K562 (cell line): ENCODE results near the gene MPPED2. TPM values are rescaled to one million over a fixed set of nuclear protein-coding genes. Genes with fewer than 3 reads are reported as not detected.

Source experiments
- ATAC-seq: fragments of 200-7000 bp; cut with Tn5 transposase; 3 replicates; pipeline ENCODE4 v1.9.1; 2020; ENCODE audit warnings: moderate library complexity
- BruUV-seq: library from RNA; stranded (reverse); fragments of 400-500 nt; replicated peaks from 2 replicates; lab custom pipeline; 2021; lab: Mats Ljungman, UMichigan
- CTCF ChIA-PET: fragments of 300-600 bp; formaldehyde crosslinking; extraction: SDS; loops from one replicate; lab custom pipeline; 2021; ENCODE audit warnings: low intra/inter-chr PET ratio; lab: Yijun Ruan, JAX
- POLR2A ChIA-PET: fragments of 300-600, 350-650 bp; sonication (Branson Sonifier 250); formaldehyde crosslinking; extraction: SDS; loops from one replicate; lab custom pipeline; 2021; ENCODE audit warnings: antibody characterized with exemption, inconsistent platforms; lab: Yijun Ruan, JAX
- DNase-seq, 4 experiments: peaks; one replicate each; pipeline versions ENCODE4 v3.0.0 to v3.0.0-alpha.2; 2011 to 2018; ENCODE audit warnings: low spot score in 3 of 4, mixed read lengths in 3 of 4; ENCODE audit errors: extremely low read depth in 1 of 4
- FAIRE-seq: peaks from 2 replicates; lab custom pipeline; 2011; peaks lifted over from hg19 to GRCh38; lab: Jason Lieb, UNC
- H2AFZ ChIP-seq: 2 replicates; pipeline ENCODE4 v1.6.0; 2011; ENCODE audit warnings: low read depth, low read length, control low read depth, inconsistent platforms
- H3K27ac ChIP-seq: fragments of 200-600 bp; 3 replicates; pipeline ENCODE4 v1.8.0; 2011; ENCODE audit warnings: low read depth, mild to moderate bottlenecking, control low read depth, inconsistent platforms, low read length, moderate library complexity, mixed read lengths; ENCODE audit errors: extremely low read depth
- H3K27me3 ChIP-seq, 2 experiments: fragments of 300-600 bp in 1 of 2; 2 replicates in 1 of 2; 3 replicates in 1 of 2; pipeline versions ENCODE4 v1.6.0 to v1.8.0; 2011; ENCODE audit warnings: inconsistent platforms in 2 of 2, low read length in 2 of 2, mild to moderate bottlenecking in 1 of 2, mixed read lengths in 1 of 2, moderate library complexity in 1 of 2; ENCODE audit not compliant: control insufficient read depth in 2 of 2, insufficient read depth in 2 of 2
- H3K36me3 ChIP-seq: fragments of 300-600 bp; 3 replicates; pipeline ENCODE4 v1.8.0; 2011; ENCODE audit warnings: mild to moderate bottlenecking, low read length, inconsistent platforms; ENCODE audit not compliant: control insufficient read depth, insufficient read depth
- H3K4me1 ChIP-seq, 2 experiments: fragments of 200-600 bp in 1 of 2; replicated peaks in 1 of 2; 2 replicates in 1 of 2; 3 replicates in 1 of 2; pipeline versions ENCODE4 v1.5.1 to v1.8.0; 2011; ENCODE audit warnings: inconsistent platforms in 2 of 2, low read length in 2 of 2, mild to moderate bottlenecking in 1 of 2, mixed read lengths in 1 of 2, moderate library complexity in 1 of 2; ENCODE audit not compliant: control insufficient read depth in 2 of 2, insufficient read depth in 2 of 2
- H3K4me2 ChIP-seq: 2 replicates; pipeline ENCODE4 v1.6.1; 2011; ENCODE audit warnings: low read length, control low read depth, inconsistent platforms, mixed read lengths; ENCODE audit not compliant: insufficient read depth
- H3K4me3 ChIP-seq: fragments of 200-600 bp; sonication (generic), shearing (Covaris generic); 2 replicates; pipeline ENCODE4 v1.5.1; 2016; ENCODE audit warnings: control low read depth, inconsistent platforms
- H3K79me2 ChIP-seq: fragments of 200-600 bp; 3 replicates; pipeline ENCODE4 v1.8.0; 2011; ENCODE audit warnings: low read length, inconsistent platforms; ENCODE audit not compliant: control insufficient read depth, insufficient read depth
- H3K9ac ChIP-seq, 2 experiments: 2 replicates each; pipeline versions ENCODE4 v1.6.0 to v1.6.1; 2011; ENCODE audit warnings: low read depth in 2 of 2, low read length in 2 of 2, control low read depth in 1 of 2, inconsistent platforms in 1 of 2, mild to moderate bottlenecking in 1 of 2, mixed read lengths in 1 of 2; ENCODE audit not compliant: insufficient read depth in 1 of 2
- H3K9me1 ChIP-seq: one replicate; pipeline ENCODE4 v1.6.0; 2011; ENCODE audit warnings: inconsistent platforms, mild to moderate bottlenecking, low read length, moderate library complexity; ENCODE audit not compliant: control insufficient read depth, insufficient read depth
- H3K9me3 ChIP-seq: replicated peaks from 2 replicates; pipeline ENCODE4 v1.5.1; 2011; ENCODE audit warnings: low read depth, low read length, inconsistent platforms; ENCODE audit not compliant: control insufficient read depth, insufficient read depth
- H4K20me1 ChIP-seq: replicated peaks from 2 replicates; pipeline ENCODE4 v1.6.1; 2011; ENCODE audit warnings: low read length, inconsistent platforms, mixed read lengths; ENCODE audit not compliant: control insufficient read depth, insufficient read depth
- E4F1 ChIP-seq: fragments of 250-450 bp; sonication (Bioruptor Pico); IDR thresholded peaks from 2 replicates; pipeline ENCODE4 v1.5.0; 2021; ENCODE audit warnings: mild to moderate bottlenecking, borderline replicate concordance
- HNRNPLL ChIP-seq: fragments of 200-400 bp; formaldehyde crosslinking; IDR thresholded peaks from 2 replicates; pipeline ENCODE4 v1.6.1; 2017; ENCODE audit warnings: low read length, low read depth, mild to moderate bottlenecking; ENCODE audit not compliant: poor library complexity, severe bottlenecking
- MLX ChIP-seq, 2 experiments: fragments of 450-650 bp in 1 of 2; sonication (generic) in 1 of 2; formaldehyde crosslinking; conservative IDR thresholded peaks; 2 replicates each; pipeline versions ENCODE4 v1.4.0 to v1.8.1; 2020 to 2022; ENCODE audit warnings: mild to moderate bottlenecking in 1 of 2, missing genetic modification reagents in 1 of 2
- NELFE ChIP-seq: IDR thresholded peaks from 2 replicates; pipeline ENCODE4 v1.6.1; 2011; ENCODE audit warnings: mild to moderate bottlenecking; ENCODE audit not compliant: insufficient read depth, insufficient read length
- NR2C2 ChIP-seq, 2 experiments: fragments of 200-800 bp in 1 of 2; sonication (Bioruptor generic) in 1 of 2; sonication (generic) in 1 of 2; formaldehyde crosslinking in 1 of 2; IDR thresholded peaks; 2 replicates each; pipeline versions ENCODE4 v1.6.1 to v1.8.0; 2016 to 2022; ENCODE audit warnings: mild to moderate bottlenecking in 1 of 2, missing compliant biosample characterization in 1 of 2, missing genetic modification characterization in 1 of 2, missing genetic modification reagents in 1 of 2
- POLR2AphosphoS2 ChIP-seq: IDR thresholded peaks from 2 replicates; pipeline ENCODE4 v1.6.1; 2012; ENCODE audit warnings: low read length, improper control_type of control experiment
- PPARD ChIP-seq: fragments of 250-450 bp; sonication (Bioruptor Pico); IDR thresholded peaks from 2 replicates; pipeline ENCODE4 v1.8.0; 2022; ENCODE audit warnings: inconsistent platforms, mild to moderate bottlenecking, moderate library complexity
- PTBP1 ChIP-seq: fragments of 200-400 bp; formaldehyde crosslinking; IDR thresholded peaks from 2 replicates; pipeline ENCODE4 v1.6.1; 2017; ENCODE audit warnings: low read depth, low read length
- PTTG1 ChIP-seq: fragments of 450-650 bp; IDR thresholded peaks from 2 replicates; pipeline ENCODE4 v1.6.1; 2016; ENCODE audit warnings: low read depth, mild to moderate bottlenecking, missing genetic modification characterization, missing compliant biosample characterization
- RCOR1 ChIP-seq, 2 experiments: IDR thresholded peaks; 2 replicates each; pipeline ENCODE4 v1.6.1; 2012; ENCODE audit warnings: low read depth in 2 of 2, low read length in 2 of 2, borderline replicate concordance in 1 of 2, improper control_type of control experiment in 1 of 2
- RFX1 ChIP-seq: fragments of 450-650 bp; IDR thresholded peaks from 2 replicates; pipeline ENCODE4 v1.6.1; 2016; ENCODE audit warnings: mild to moderate bottlenecking, moderate library complexity
- ZC3H4 ChIP-seq: sonication (generic); formaldehyde crosslinking; IDR thresholded peaks from 2 replicates; pipeline ENCODE4 v1.9.0; 2021; ENCODE audit warnings: missing genetic modification reagents, borderline replicate concordance
- ZNF174 ChIP-seq: fragments of 250-450 bp; sonication (Bioruptor Pico); IDR thresholded peaks from 2 replicates; pipeline ENCODE4 v1.4.0; 2020; ENCODE audit warnings: mild to moderate bottlenecking
- ZNF217 ChIP-seq: sonication (generic); formaldehyde crosslinking; IDR thresholded peaks from 2 replicates; pipeline ENCODE4 v1.8.0; 2022; ENCODE audit warnings: mild to moderate bottlenecking, missing genetic modification reagents
- ZNF239 ChIP-seq: fragments of 250-450 bp; sonication (Bioruptor Pico); IDR thresholded peaks from 2 replicates; pipeline ENCODE4 v1.4.0; 2020; ENCODE audit warnings: mild to moderate bottlenecking
- ZNF280B ChIP-seq: fragments of 250-450 bp; sonication (Bioruptor Pico); IDR thresholded peaks from 2 replicates; pipeline ENCODE4 v1.5.1; 2021; ENCODE audit warnings: mild to moderate bottlenecking
- ZNF347 ChIP-seq: fragments of 450-650 bp; formaldehyde crosslinking; IDR thresholded peaks from 2 replicates; pipeline ENCODE4 v1.4.0; 2020; ENCODE audit warnings: low read depth, mild to moderate bottlenecking, moderate library complexity
- ZNF41 ChIP-seq: fragments of 250-450 bp; sonication (Bioruptor Pico); conservative IDR thresholded peaks from 2 replicates; pipeline ENCODE4 v1.4.0; 2020; ENCODE audit warnings: mild to moderate bottlenecking
- ZNF57 ChIP-seq: fragments of 450-650 bp; formaldehyde crosslinking; IDR thresholded peaks from 2 replicates; pipeline ENCODE4 v1.4.0; 2020; ENCODE audit warnings: mild to moderate bottlenecking, moderate library complexity
- WGBS: fragments of 100-300 bp; shearing (Covaris generic); methylation state at CpG from one replicate; pipeline ENCODE4 v1.1.6; 2016; ENCODE audit warnings: low coverage, mixed read lengths; ENCODE audit not compliant: insufficient coverage; ENCODE audit errors: missing lambda C conversion rate; 5-methylcytosine and 5-hydroxymethylcytosine counted together
- in situ Hi-C: fragments of 300-500 bp; cut with MboI; formaldehyde crosslinking; loops from 4 replicates; pipeline ENCODE4 v1.15.0; 2018; ENCODE audit warnings: inconsistent platforms, mixed read lengths
- intact Hi-C: fragments of 100-400 bp; cut with micrococcal nuclease; formaldehyde crosslinking; loops from 2 replicates; pipeline ENCODE4 v1.14.2; 2022
- polyA plus RNA-seq, 8 experiments: library from polyadenylated mRNA; depleted of rRNA in 4 of 8; stranded (reverse) in 5 of 8; unstranded in 3 of 8; fragments of >200 nt; fragmentation: Nextera tagmentation in 2 of 8; fragmentation: Illumina TruSeq in 1 of 8; extraction: Ambion mirVana in 2 of 8; extraction: Trizol in 1 of 8; gene quantifications; 2 replicates each; pipeline versions ENCODE4 v1.2.1 to v1.2.3, GENCODE V29; 2011 to 2014; ENCODE audit warnings: inconsistent platforms in 1 of 8, missing spikeins in 1 of 8
- total RNA-seq, 7 experiments: library from RNA; depleted of rRNA in 6 of 7; stranded (reverse); fragments of >200 nt in 6 of 7; fragmentation: Illumina TruSeq in 2 of 7; extraction: Trizol in 2 of 7; gene quantifications; 2 replicates each; pipeline versions ENCODE4 v1.2.1 to v1.2.3, GENCODE V29; 2011 to 2021; ENCODE audit warnings: low replicate concordance in 1 of 7

Gene MPPED2
- total and polyA plus RNA-seq, 9 of the 15 experiments (the other 6 are each of a cell fraction or from before 2014, with no cell fraction given) = not detected

GRCh38 chr11:30567120-30567519 is 19.0 kb downstream of the MPPED2 start:
- no peaks in the 10 kb centered on the region for H4K20me1 ChIP-seq
- H2AFZ ChIP-seq = no peak overlapping the region
- ATAC-seq (no peak), DNase-seq (no peak), FAIRE-seq (no peak)
- intact Hi-C loops (no loop called here), in situ Hi-C loops (no loop called here)
- POLR2A ChIA-PET = interaction anchor here (1.3 kb wide), 1 partner anchor 13 kb away, joined by 3 read pairs; no protein-coding TSS in a partner anchor
- no TSS peak for BruUV-seq
- no peak overlapping the region for H3K9ac ChIP-seq
- no peaks in the 10 kb centered on the region for H3K9me3 ChIP-seq
- no peak overlapping the region for H3K27ac ChIP-seq
- H3K4me2 ChIP-seq = no peak overlapping the region
- H3K27me3 ChIP-seq = no peaks in the 10 kb centered on the region
- WGBS = 0% methylated on average over 5 of the region's 5 CpGs
- no peaks in the 10 kb centered on the region for H3K4me1 ChIP-seq
- H3K79me2 ChIP-seq = no peaks in the 10 kb centered on the region
- no peaks in the 10 kb centered on the region for H3K36me3 ChIP-seq
- H3K9me1 ChIP-seq = no peaks in the 10 kb centered on the region
- CTCF ChIA-PET = no interaction called here
- H3K4me3 ChIP-seq = no peak overlapping the region
- TF ChIP-seq ZNF239 (CRISPR knock-in tag) (no peak), POLR2AphosphoS2 (no peak), ZNF280B (CRISPR knock-in tag) (no peak), RCOR1 (IDR thresholded peaks at IDR 0.05; ENCODE audit: borderline replicate concordance in 1 of 2, low read depth in 2 of 2, low read length in 2 of 2) (no peak), HNRNPLL (no peak), RFX1 (no peak), ZC3H4 (CRISPR knock-in tag) (no peak), NELFE (no peak), PTBP1 (no peak), PTTG1 (tag) (no peak), ZNF217 (CRISPR knock-in tag) (no peak), E4F1 (CRISPR knock-in tag) (no peak), PPARD (no peak), ZNF347 (no peak), NR2C2 (CRISPR knock-in tag; IDR thresholded peaks at IDR 0.05) (no peak), NR2C2 (tag; IDR thresholded peaks at IDR 0.05) (no peak), ZNF57 (no peak), ZNF174 (no peak), MLX (CRISPR knock-in tag; conservative IDR thresholded peaks at IDR 0.05) (no peak), ZNF41 (no peak)
